Measurements from ENCODE around the gene GSAP.
"Not testable (repeated sequence)": the region's sequence is repeated elsewhere in the genome, so short reads cannot be mapped to it uniquely, and the experiment has no call there.

GSAP gene

DNA sequence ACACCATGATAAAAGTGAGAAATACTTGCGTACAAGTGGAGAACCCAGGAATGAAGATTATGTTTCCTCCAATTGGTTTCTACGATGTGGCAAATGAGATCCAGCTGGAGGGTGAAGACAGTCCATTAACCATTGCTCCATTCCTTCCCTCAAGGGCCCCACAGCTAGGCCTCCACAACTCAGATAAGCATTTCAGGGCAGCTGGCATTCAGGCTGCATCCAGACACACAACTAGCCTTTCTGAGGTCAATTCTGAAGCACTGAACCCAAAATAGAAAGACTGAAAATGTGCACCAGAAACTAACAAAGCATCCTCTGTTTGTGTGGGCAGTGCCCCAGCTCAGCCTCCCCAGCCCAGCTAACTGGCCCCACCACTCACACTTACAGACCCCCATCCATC is 94.8 kb downstream of the GSAP start:
- no peak for DNase-seq

DNA sequence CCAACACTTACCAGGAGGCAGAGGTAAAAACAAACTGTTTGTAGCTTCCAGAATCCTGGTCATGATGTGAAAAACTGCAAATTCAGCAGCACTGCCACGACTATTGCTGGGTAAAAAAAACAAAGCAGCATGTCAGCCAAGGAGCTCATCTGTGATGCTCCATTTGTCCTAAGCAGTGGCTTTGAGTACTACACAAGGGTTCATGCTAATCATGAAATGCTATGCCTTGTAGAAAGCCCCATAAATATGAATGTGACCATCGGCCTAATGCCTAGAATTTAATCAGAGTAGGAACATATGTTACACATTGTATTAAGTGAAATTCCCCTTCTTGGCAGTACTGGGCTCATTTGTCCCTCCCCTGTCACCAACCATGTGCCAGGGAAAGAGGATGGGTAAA is 95.4 kb downstream of the GSAP start:
- DNase-seq, result no peak

DNA sequence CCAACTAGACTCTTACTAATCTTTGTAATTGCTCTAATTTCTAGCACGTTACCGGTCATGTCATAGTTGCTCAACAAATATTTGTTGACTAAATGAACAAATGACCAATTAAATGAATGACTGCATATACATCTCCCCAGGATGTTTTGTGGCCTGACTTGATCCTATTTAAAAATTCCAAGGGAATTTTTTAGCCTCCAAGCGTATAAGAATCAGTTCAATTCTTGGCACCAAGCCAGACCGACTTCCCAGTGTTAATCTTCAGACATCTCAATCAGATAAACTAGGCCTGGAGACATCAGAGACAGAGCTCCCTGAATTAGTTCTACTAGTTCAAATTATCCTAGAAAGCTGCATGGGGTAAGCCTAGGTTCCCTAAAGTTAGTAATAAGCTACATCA is 96.0 kb downstream of the GSAP start:
- DNase-seq, result no peak

- no peak for DNase-seq
These were observed 98.1 kb downstream of the GSAP start for GRCh38 chr7:77318019-77318418.

- DNase-seq, result no peak
These were observed 99.8 kb downstream of the GSAP start for GRCh38 chr7:77316219-77316978.

GRCh38 chr7:77315182-77315591 is 101.0 kb downstream of the GSAP start:
- no peak for DNase-seq

- DNase-seq, result no peak
These were observed 102.2 kb downstream of the GSAP start for GRCh38 chr7:77313876-77314480.

DNA sequence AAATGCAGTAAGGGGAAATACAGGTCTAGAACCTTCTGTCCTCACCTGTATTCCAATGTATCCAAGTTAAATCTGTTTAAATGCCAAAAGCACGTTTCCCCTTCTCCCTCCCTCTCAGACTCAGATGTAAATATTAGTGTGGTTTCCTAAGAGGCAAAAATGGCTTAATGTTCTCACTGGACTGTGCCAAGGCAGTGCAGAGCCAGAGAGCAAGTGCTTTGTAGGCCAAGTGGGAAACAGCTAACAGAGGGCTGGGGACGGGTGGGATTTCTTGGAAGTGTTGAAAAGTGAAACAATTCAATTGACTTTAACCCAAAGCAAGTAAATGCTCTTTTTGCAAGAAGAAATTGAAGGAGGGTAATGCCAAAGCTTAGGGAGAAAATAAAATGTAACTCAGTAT is 103.1 kb downstream of the GSAP start:
- DNase-seq, result no peak

DNA sequence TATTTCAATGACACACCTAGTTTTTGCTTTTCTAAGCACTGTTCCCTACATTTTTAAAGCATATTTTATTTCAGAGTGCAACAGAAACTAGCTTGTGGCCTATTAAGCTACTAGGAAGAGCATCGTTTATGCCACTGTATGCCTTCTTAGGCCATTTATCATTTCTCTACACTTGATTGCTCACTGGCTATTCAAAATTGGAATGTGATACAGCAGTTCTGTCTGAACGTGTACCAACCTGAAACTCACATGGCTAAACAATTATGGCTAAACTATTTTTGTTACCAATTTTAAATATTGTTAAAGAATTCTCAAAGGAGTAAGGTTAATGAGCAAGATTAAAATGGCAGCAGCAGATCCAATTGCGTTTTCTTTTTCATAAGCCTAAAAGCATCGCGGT is 105.2 kb downstream of the GSAP start:
- no peak for DNase-seq

- no peak for DNase-seq
These were observed 106.4 kb downstream of the GSAP start for GRCh38 chr7:77309714-77310220.

GRCh38 chr7:77308792-77309191 is 107.4 kb downstream of the GSAP start:
- no peak for DNase-seq

GRCh38 chr7:77306231-77307067 is 109.7 kb downstream of the GSAP start:
- DNase-seq, result peak; percentile 4

DNA sequence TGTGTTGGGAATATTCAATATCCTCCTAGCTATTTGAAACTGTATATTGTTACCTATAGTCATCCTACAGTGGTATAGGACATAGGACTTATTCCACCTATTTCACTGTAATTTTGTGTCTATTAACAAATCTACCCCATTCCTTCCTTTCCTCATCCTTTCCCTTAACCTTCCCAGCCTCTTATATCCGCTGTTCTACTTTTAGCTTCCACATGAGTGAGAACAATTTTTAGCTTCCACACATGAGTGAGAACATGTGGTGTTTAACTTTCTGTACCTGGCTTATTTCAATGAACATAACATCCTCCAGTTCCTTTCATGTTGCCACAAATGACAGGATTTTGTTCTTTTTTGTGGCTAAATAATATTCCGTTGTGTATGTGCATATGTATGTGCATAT is 120.6 kb downstream of the GSAP start:
- no peak for DNase-seq

DNA sequence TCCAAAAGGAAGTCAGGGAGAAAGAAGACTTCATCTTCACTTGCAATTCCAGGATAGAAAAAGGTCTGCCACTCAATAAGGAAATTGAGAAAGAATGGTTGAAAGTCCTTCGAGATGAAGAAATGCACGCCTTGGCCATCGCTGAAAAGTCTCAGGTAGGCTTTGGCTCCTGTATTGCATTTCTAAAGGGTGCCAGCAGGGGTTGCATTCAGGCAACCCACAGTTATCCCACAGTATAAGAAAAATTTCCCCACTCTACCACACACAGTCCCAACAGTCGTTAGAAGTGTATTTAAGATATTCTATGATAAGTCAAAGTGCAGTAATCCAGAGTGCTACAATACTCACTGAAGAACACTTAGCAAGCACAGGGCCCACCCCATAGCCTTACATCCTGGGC is 123.1 kb downstream of the GSAP start:
- no peak for DNase-seq

- no peak for DNase-seq
These were observed 125.7 kb downstream of the GSAP start for GRCh38 chr7:77290425-77290824.

GRCh38 chr7:77289387-77289786 is 126.8 kb downstream of the GSAP start:
- no peak for DNase-seq

GRCh38 chr7:77288676-77289320 is 127.4 kb downstream of the GSAP start:
- no peak for DNase-seq

GRCh38 chr7:77284616-77285015 is 131.5 kb downstream of the GSAP start:
- DNase-seq, result no peak

- no peak for DNase-seq
These were observed 132.1 kb downstream of the GSAP start for GRCh38 chr7:77284005-77284404.

DNA sequence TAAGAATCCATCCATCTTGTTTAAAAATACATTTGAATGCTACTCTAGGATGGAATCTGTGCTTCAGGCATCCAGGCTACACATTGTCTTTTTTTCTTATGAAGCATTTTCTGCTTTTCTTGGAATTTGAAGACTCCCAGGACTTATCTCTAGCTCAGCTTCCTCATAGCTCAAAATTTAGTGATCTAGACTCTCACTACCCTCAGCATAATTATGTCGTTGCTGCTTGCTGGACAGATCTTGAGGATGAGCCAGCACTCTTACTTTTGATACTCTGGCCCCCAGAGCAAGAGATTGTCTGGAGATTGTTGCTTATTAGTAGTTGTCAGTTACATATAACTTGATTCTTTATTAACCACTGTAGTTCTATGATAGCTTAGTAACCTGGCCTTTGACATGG is 133.3 kb downstream of the GSAP start:
- DNase-seq, result no peak

- DNase-seq, result no peak
These were observed 134.2 kb downstream of the GSAP start for GRCh38 chr7:77281780-77282478.

DNA sequence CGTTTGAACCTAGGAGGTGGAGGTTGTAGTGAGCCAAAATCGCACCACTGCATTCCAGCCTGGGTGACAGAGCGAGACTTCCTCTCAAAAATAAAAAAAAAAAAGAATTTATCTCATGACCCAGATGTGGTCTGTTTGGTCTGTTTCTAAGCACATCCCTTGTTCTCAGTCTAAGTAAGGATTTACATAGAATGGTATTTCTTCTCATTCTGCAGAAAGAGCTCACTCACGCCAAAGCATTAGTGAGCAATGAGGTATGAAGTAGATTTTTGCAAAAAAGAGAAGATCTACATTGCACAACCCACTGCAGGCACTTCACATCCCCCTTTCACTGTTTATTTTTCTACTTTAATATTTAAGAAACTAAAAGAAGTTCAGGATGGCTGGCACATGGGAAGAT is 140.0 kb downstream of the GSAP start:
- no peak for DNase-seq

DNA sequence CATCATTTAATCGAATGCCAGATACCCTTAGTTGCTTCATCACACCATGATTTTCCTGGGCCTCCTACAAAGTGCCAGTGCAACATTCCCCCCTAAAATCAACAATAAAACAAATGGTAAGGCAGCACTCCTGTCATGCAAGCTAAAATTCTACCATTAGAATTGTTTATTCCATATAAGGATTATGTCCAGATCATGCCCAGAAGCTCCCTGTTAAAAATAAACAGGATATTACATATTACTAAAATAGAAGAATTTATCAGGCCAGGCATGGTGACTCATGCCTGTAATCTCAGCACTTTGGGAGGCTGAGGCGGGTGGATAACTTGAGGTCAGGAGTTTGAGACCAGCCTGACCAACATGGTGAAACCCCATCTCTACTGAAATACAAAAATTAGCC is 140.5 kb downstream of the GSAP start:
- not testable (repeated sequence) for DNase-seq

All from NCI-H774 (cell line).